ENCODE data around the gene CEACAM16. TPM values are rescaled to one million over a fixed set of nuclear protein-coding genes. Genes with fewer than 3 reads are reported as not detected.

The CEACAM16 gene
- total RNA-seq, 1 donor from 2014 or later: not detected

DNA sequence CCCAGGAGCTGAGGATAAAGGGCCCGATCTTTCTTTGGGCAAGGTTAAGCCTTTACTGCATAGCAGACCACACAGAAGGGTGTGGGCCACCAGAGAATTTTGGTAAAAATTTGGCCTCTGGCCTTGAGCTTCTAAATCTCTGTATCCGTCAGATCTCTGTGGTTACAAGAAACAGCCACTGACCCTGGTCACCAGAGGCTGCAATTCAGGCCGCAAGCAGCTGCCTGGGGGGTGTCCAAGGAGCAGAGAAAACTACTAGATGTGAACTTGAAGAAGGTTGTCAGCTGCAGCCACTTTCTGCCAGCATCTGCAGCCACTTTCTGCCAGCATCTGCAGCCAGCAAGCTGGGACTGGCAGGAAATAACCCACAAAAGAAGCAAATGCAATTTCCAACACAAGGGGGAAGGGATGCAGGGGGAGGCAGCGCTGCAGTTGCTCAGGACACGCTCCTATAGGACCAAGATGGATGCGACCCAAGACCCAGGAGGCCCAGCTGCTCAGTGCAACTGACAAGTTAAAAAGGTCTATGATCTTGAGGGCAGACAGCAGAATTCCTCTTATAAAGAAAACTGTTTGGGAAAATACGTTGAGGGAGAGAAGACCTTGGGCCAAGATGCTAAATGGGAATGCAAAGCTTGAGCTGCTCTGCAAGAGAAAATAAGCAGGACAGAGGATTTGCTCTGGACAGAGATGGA, 36.1 kb upstream of the CEACAM16 start:
- Histone ChIP-seq H3K9me3 (no peaks in the 10 kb centered on the region), H3K27ac (no peak overlapping the region), H3K4me3 (no peak overlapping the region), H3K4me1 (peaks cover 16% of the 10 kb centered on the region), H3K36me3 (peaks cover 0 to 26% of the 10 kb centered on the region in 2 donors), H3K27me3 (no peaks in the 10 kb centered on the region)
- intact Hi-C loops (cut with DNase I): no loop called here
- no peak for DNase-seq (ENCODE audit: extremely low spot score in 2 of 2)
- no peak for TF ChIP-seq POLR2AphosphoS5 (IDR thresholded peaks at IDR 0.05; ENCODE audit: insufficient read depth in 1 of 2, low read depth in 1 of 2)
- no peak for TF ChIP-seq CTCF (IDR thresholded peaks at IDR 0.05)
- no peak for TF ChIP-seq POLR2A (IDR thresholded peaks at IDR 0.05)

DNA sequence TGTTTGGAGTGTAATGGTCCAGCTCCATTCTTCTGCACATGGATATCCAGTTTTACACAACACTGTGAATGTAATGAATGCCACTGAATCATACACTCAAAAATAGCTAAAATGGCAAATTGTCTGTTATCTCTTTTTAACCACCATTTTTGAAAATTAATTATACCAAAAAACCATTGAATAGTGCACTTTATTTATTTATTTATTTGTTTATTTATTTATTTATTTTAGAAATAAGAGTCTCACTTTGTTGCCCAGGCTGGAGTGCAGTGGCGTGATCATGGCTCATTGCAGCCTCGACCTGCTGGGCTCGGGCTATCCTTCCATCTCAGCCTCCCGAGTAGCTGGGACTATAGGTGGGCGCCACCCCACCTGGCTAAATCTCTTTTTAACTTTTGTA, 35.0 kb upstream of the CEACAM16 start:
- no peak for DNase-seq (ENCODE audit: extremely low spot score in 2 of 2)
- H3K4me3 ChIP-seq: no peak overlapping the region
- H3K27ac ChIP-seq: no peak overlapping the region
- peaks cover 16% of the 10 kb centered on the region for H3K4me1 ChIP-seq
- peaks cover 0 to 14% of the 10 kb centered on the region in 2 donors for H3K36me3 ChIP-seq
- intact Hi-C loops (cut with DNase I): no loop called here
- H3K9me3 ChIP-seq: no peaks in the 10 kb centered on the region
- H3K27me3 ChIP-seq: no peaks in the 10 kb centered on the region
- TF ChIP-seq CTCF (IDR thresholded peaks at IDR 0.05) (no peak), POLR2A (IDR thresholded peaks at IDR 0.05) (no peak), POLR2AphosphoS5 (IDR thresholded peaks at IDR 0.05; ENCODE audit: insufficient read depth in 1 of 2, low read depth in 1 of 2) (no peak)

GRCh38 chr19:44664976-44665375, 34.0 kb upstream of the CEACAM16 start:
- intact Hi-C loops (cut with DNase I): no loop called here
- Histone ChIP-seq H3K9me3 (no peaks in the 10 kb centered on the region), H3K36me3 (peaks cover 0 to 8% of the 10 kb centered on the region in 2 donors), H3K4me1 (peaks cover 16% of the 10 kb centered on the region), H3K27ac (no peak overlapping the region), H3K4me3 (no peak overlapping the region), H3K27me3 (no peaks in the 10 kb centered on the region)
- no peak for TF ChIP-seq POLR2A (IDR thresholded peaks at IDR 0.05)
- TF ChIP-seq POLR2AphosphoS5 (IDR thresholded peaks at IDR 0.05; ENCODE audit: insufficient read depth in 1 of 2, low read depth in 1 of 2): no peak
- no peak for TF ChIP-seq CTCF (IDR thresholded peaks at IDR 0.05)
- no peak for DNase-seq (ENCODE audit: extremely low spot score in 2 of 2)

DNA sequence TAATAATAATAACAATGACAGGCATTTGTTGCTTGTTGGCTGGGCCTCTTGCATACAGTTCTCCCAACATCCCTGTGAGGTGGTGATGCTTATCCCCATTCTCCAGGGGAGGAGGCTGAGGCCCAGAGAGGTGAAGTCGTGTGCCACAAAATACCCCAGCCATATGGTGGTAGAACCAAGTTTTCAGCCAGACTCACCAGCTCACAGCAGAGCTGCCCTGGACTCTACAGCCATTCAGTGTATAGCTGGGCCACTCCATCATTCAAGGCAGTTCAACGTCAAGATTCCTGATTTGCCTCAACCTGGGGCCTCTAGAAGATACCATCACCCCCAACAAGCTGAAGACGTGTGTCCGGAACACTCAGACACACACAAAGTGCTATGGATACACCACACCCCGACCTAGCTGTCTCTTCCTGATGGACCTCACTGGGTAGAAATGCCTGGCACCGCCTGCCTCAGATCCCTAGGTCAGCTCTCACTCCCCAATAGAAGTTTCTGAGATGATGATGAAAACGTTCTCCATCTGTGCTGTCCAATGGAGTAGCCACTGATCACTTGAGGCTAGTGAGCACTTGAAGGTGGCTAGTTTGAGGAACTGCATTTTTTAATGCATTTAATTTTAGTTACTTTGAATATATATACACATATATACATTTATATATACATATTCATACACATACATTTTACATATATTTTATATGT, 31.9 kb upstream of the CEACAM16 start:
- Histone ChIP-seq H3K4me1 (peaks cover 11% of the 10 kb centered on the region), H3K4me3 (no peak overlapping the region), H3K27ac (no peak overlapping the region), H3K27me3 (no peaks in the 10 kb centered on the region), H3K36me3 (peaks cover 0 to 6% of the 10 kb centered on the region in 2 donors), H3K9me3 (no peaks in the 10 kb centered on the region)
- intact Hi-C loops (cut with DNase I): no loop called here
- DNase-seq (ENCODE audit: extremely low spot score in 2 of 2): no peak
- TF ChIP-seq POLR2A (IDR thresholded peaks at IDR 0.05) (no peak), CTCF (IDR thresholded peaks at IDR 0.05) (no peak)

Data from vagina (tissue), 2 donors.